Fibroblast of mammary gland (primary cell): Measurements from ENCODE around the gene FAXC.
A peak's percentile ranks its signal among the peaks of the same experiment; 100 is the strongest.

Source experiments
- DNase-seq: peaks from one replicate; pipeline ENCODE4 v3.0.0-alpha.2; 2010; ENCODE audit warnings: low read depth
- H3K4me3 ChIP-seq: 2 replicates; pipeline ENCODE4 v1.5.1; 2011; ENCODE audit warnings: low read depth, mild to moderate bottlenecking, low read length, moderate library complexity; ENCODE audit not compliant: control insufficient read depth
- TF ChIP-seq, protein P1 (sequence below): conservative IDR thresholded peaks from 2 replicates; pipeline ENCODE4 v1.5.1; 2011; ENCODE audit warnings: low read depth, low read length, inconsistent platforms; ENCODE audit not compliant: control insufficient read depth, insufficient read depth

FAXC gene

DNA sequence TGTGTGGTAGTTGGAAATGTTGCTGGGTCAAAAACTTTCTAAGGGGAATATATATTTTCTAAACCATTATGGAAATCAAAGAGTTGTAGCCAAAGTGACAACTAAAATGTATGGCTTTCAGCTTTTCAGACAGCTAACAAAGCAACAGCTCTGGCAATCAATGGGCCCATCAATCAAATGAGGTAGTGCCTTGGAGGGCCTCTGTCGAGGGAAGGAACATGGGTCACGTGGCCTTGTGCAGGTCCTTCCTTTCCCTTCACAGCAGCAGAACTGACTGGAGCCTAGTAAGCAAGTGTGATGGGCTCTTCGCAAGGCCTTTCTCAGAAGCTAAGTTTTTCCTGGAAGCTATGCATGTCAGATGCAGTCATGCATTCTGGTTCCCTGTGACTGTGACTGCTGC lies 17.9 kb downstream of the FAXC start:
- H3K4me3 ChIP-seq = no peak overlapping the region
- TF ChIP-seq, protein P1, sequence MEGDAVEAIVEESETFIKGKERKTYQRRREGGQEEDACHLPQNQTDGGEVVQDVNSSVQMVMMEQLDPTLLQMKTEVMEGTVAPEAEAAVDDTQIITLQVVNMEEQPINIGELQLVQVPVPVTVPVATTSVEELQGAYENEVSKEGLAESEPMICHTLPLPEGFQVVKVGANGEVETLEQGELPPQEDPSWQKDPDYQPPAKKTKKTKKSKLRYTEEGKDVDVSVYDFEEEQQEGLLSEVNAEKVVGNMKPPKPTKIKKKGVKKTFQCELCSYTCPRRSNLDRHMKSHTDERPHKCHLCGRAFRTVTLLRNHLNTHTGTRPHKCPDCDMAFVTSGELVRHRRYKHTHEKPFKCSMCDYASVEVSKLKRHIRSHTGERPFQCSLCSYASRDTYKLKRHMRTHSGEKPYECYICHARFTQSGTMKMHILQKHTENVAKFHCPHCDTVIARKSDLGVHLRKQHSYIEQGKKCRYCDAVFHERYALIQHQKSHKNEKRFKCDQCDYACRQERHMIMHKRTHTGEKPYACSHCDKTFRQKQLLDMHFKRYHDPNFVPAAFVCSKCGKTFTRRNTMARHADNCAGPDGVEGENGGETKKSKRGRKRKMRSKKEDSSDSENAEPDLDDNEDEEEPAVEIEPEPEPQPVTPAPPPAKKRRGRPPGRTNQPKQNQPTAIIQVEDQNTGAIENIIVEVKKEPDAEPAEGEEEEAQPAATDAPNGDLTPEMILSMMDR = no peak
- DNase-seq = no peak

DNA sequence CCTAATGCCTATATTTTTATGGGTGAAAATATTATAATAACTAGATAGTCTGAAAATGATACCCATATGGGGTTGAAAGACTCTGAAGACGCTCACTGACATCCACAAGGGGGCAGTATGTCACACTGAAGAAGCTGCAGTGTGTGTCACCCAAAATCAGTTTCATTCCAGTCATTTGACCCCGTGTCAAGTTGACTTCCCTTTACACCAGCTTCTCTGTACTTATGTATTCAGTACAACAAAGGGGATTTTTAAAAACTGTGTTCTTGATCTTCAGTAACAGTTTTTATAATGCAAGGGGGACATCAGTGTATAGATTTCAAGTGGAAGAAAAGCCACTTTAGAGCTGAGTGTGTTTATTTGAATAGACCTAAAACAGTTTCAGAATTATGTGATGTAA lies 19.3 kb downstream of the FAXC start:
- TF ChIP-seq, protein P1 = peak; percentile 88
- DNase-seq = peak; percentile 79
- no peak overlapping the region for H3K4me3 ChIP-seq

DNA sequence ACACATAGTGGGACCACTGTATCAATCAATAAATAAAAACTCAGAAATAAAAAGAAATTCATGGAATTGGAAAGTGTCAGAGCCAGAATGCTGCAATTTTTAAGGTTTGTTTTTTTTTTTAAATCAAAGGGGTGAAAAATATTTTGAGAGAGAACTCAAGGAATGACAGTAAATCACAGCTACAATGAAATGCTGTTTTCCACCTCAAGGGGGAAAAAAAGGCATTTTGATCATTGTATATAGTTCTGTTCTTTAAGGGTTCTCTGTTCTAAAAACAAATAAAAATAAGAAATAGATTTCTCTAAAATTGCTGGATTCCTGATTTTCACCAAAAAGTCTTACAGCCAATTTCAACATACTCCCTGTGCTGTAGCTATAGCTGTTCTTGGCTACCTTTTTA lies 24.5 kb downstream of the FAXC start:
- no peak for DNase-seq
- TF ChIP-seq, protein P1 = no peak
- no peak overlapping the region for H3K4me3 ChIP-seq

DNA sequence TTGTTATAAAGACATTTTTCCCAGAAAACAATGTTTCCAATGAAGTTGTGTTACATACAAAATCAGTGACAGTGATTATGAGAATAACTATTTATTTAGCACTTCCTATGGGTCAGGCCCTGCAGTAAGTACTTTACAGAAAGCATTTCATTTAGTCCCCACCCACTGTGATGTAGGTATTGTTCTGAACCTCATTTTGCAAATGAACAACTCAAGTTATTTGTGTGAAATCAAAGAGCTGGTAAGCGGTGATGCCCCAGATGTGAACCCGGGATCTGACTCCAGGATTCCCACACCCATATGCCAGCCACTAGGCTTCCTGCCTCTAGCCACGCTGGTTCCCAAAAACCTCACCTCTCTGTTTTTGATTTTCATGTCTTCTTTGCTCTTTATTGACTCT lies 30.9 kb downstream of the FAXC start:
- TF ChIP-seq, protein P1 = no peak
- H3K4me3 ChIP-seq = no peak overlapping the region
- no peak for DNase-seq

DNA sequence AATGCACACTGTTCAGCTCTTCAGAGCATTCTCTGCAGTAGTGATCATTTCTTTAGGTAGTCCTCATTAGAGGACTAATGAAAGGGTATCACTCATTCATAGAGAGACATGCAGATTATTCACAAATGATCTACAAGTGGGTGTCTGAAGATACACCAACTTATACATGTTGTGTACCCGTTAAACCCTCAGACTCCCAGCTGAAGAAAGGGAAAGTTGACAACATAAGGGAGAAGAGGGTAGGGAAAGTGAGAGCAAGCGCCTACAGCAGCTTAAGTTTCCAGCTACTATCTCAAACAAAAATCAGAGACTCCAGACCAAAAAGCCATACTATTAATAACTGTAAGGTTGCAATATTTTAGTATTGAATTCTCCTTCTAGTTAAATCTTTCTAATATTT lies 37.1 kb downstream of the FAXC start:
- DNase-seq = no peak
- TF ChIP-seq, protein P1 = no peak
- no peak overlapping the region for H3K4me3 ChIP-seq

DNA sequence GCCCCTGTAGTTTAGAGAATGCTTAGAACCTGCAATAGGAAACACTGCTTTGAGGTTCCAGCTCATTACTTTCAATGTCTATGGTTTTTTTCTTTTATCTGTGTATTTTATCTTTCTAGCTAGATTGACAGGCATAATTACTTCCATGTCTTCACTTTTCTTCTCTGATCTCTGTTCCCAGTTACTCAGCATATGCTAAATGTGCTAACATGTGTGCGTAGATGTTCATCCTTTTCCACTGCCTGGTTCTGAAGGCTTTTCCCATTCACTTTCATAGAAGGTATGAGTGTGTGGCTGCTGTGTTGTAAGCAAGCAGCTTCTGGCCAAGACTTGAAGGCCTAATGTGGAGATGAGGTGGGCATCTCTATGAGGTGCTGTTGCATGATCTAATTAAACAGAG lies 38.9 kb downstream of the FAXC start:
- TF ChIP-seq, protein P1 = no peak
- H3K4me3 ChIP-seq = no peak overlapping the region
- DNase-seq = no peak

DNA sequence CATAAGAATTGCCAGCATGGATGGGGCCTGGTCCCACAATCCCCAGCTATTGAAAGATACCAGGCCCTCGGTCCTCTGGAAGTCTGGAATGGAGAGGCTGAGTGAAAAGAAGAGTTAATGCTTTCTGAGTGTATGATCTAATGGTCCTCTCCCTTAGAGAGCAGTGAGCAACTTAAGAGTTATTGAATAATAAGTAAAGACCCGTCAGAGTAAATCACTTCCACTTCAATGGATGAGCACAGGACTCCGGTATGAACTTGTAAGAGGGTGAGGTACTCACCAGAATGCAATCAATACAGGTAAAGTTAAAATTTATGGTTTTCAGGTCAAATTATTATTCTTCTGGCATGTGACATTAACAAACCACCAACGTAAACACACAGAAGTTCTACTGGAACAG lies 39.9 kb downstream of the FAXC start:
- TF ChIP-seq, protein P1 = no peak
- H3K4me3 ChIP-seq = no peak overlapping the region
- DNase-seq = no peak
